Karpas-422 (cell line): ENCODE results near the gene LIFR. TPM values are rescaled to one million over a fixed set of nuclear protein-coding genes. Genes with fewer than 3 reads are reported as not detected.

Experiments used
- DNase-seq: peaks from one replicate; pipeline ENCODE4 v3.0.0-alpha.2; 2015
- H2AFZ ChIP-seq: fragments of 200-600 bp; sonication (generic); 2 replicates; pipeline ENCODE4 v1.6.1; 2014; ENCODE audit warnings: antibody characterized with exemption, low read length, mixed read lengths
- H3K27ac ChIP-seq: fragments of 200-600 bp; sonication (generic); 2 replicates; pipeline ENCODE4 v1.5.1; 2014; ENCODE audit warnings: mild to moderate bottlenecking, low read length, moderate library complexity
- H3K27me3 ChIP-seq: fragments of 200-600 bp; sonication (generic); 2 replicates; pipeline ENCODE4 v1.6.1; 2014; ENCODE audit warnings: low read length, mixed read lengths
- H3K36me3 ChIP-seq: fragments of 200-600 bp; sonication (generic); 2 replicates; pipeline ENCODE4 v1.6.1; 2014; ENCODE audit warnings: low read length, mixed read lengths; ENCODE audit not compliant: insufficient read depth
- H3K4me1 ChIP-seq: fragments of 200-600 bp; sonication (generic); 2 replicates; pipeline ENCODE4 v1.6.1; 2014; ENCODE audit warnings: mild to moderate bottlenecking, low read length, mixed read lengths
- H3K4me2 ChIP-seq: fragments of 200-600 bp; sonication (generic); 2 replicates; pipeline ENCODE4 v1.6.1; 2014; ENCODE audit warnings: low read length, low read depth, mild to moderate bottlenecking; ENCODE audit not compliant: poor library complexity, severe bottlenecking
- H3K4me3 ChIP-seq: fragments of 200-600 bp; sonication (generic); 2 replicates; pipeline ENCODE4 v1.5.1; 2014; ENCODE audit warnings: mild to moderate bottlenecking, antibody characterized with exemption, low read length, mixed read lengths
- H3K79me2 ChIP-seq: fragments of 200-600 bp; sonication (generic); 2 replicates; pipeline ENCODE4 v1.6.1; 2014; ENCODE audit warnings: mild to moderate bottlenecking, low read length, mixed read lengths
- H3K9ac ChIP-seq: fragments of 200-600 bp; sonication (generic); 2 replicates; pipeline ENCODE4 v1.6.0; 2014; ENCODE audit warnings: low read length
- H3K9me2 ChIP-seq: fragments of 200-600 bp; sonication (generic), shearing (Covaris generic); replicated peaks from 2 replicates; pipeline ENCODE4 v1.6.0; 2014; ENCODE audit warnings: mild to moderate bottlenecking, low read length, moderate library complexity; ENCODE audit not compliant: insufficient read depth
- H3K9me3 ChIP-seq: fragments of 300-700, 200-600 bp; sonication (generic); 2 replicates; pipeline ENCODE4 v1.6.1; 2014; ENCODE audit warnings: low read length, mixed read lengths
- H4K20me1 ChIP-seq: fragments of 200-600 bp; sonication (generic); 2 replicates; pipeline ENCODE4 v1.6.1; 2014; ENCODE audit warnings: mild to moderate bottlenecking, antibody characterized with exemption, low read length, low read depth; ENCODE audit not compliant: insufficient read depth
- total RNA-seq: library from RNA; depleted of rRNA; stranded (reverse); fragments of >200 nt; shearing (Covaris generic); gene quantifications from 2 replicates; pipeline ENCODE4 v1.2.3, GENCODE V29; 2014; ENCODE audit warnings: low replicate concordance

Gene LIFR
- total RNA-seq, 1 experiment from 2014 or later = not detected

- Histone ChIP-seq H3K9ac (no peak overlapping the region), H3K4me2 (no peak overlapping the region)
Observed at GRCh38 chr5:38515646-38516045, 40.8 kb downstream of the LIFR start.

GRCh38 chr5:38515092-38515491 is 41.4 kb downstream of the LIFR start:
- H3K9ac ChIP-seq = no peak overlapping the region
- no peaks in the 10 kb centered on the region for H3K9me2 ChIP-seq
- H3K4me2 ChIP-seq = no peak overlapping the region
- H3K27me3 ChIP-seq = no peaks in the 10 kb centered on the region
- no peaks in the 10 kb centered on the region for H3K36me3 ChIP-seq
- no peaks in the 10 kb centered on the region for H3K79me2 ChIP-seq
- H3K27ac ChIP-seq = no peak overlapping the region
- H4K20me1 ChIP-seq = no peaks in the 10 kb centered on the region
- H3K9me3 ChIP-seq = no peaks in the 10 kb centered on the region
- no peak for DNase-seq
- H2AFZ ChIP-seq = no peak overlapping the region
- H3K4me1 ChIP-seq = no peaks in the 10 kb centered on the region
- no peak overlapping the region for H3K4me3 ChIP-seq

More at GRCh38 chr5:38515646-38516045, 40.8 kb downstream of the LIFR start:
- no peak overlapping the region for H2AFZ ChIP-seq
- no peaks in the 10 kb centered on the region for H3K36me3 ChIP-seq
- no peaks in the 10 kb centered on the region for H3K79me2 ChIP-seq
- no peaks in the 10 kb centered on the region for H3K4me1 ChIP-seq
- no peaks in the 10 kb centered on the region for H4K20me1 ChIP-seq
- H3K27me3 ChIP-seq = no peaks in the 10 kb centered on the region
- DNase-seq = no peak
- no peak overlapping the region for H3K27ac ChIP-seq
- H3K4me3 ChIP-seq = no peak overlapping the region
- no peaks in the 10 kb centered on the region for H3K9me2 ChIP-seq
- no peaks in the 10 kb centered on the region for H3K9me3 ChIP-seq

- Histone ChIP-seq H3K27me3 (no peaks in the 10 kb centered on the region), H3K4me1 (peaks cover 3% of the 10 kb centered on the region; the same call in 1 of the 2 replicates), H4K20me1 (no peaks in the 10 kb centered on the region), H3K4me3 (no peak overlapping the region), H3K9me2 (no peaks in the 10 kb centered on the region), H3K4me2 (no peak overlapping the region), H3K27ac (no peak overlapping the region), H3K36me3 (no peaks in the 10 kb centered on the region), H2AFZ (no peak overlapping the region), H3K79me2 (no peaks in the 10 kb centered on the region), H3K9me3 (no peaks in the 10 kb centered on the region), H3K9ac (no peak overlapping the region)
- DNase-seq = no peak
Observed at GRCh38 chr5:38509185-38509584, 47.3 kb downstream of the LIFR start.

GRCh38 chr5:38506302-38506701 is 50.1 kb downstream of the LIFR start:
- Histone ChIP-seq H2AFZ (no peak overlapping the region), H3K36me3 (no peaks in the 10 kb centered on the region), H3K4me3 (no peak overlapping the region), H3K9ac (no peak overlapping the region), H3K4me1 (peaks cover 3% of the 10 kb centered on the region; the same call in 1 of the 2 replicates), H3K27me3 (no peaks in the 10 kb centered on the region), H3K27ac (no peak overlapping the region), H4K20me1 (no peaks in the 10 kb centered on the region), H3K79me2 (no peaks in the 10 kb centered on the region), H3K9me3 (no peaks in the 10 kb centered on the region), H3K9me2 (no peaks in the 10 kb centered on the region), H3K4me2 (no peak overlapping the region)
- no peak for DNase-seq

GRCh38 chr5:38500573-38501260 is 55.7 kb downstream of the LIFR start:
- Histone ChIP-seq H3K4me2 (no peak overlapping the region), H3K27ac (no peak overlapping the region), H3K36me3 (no peaks in the 10 kb centered on the region), H3K4me1 (no peaks in the 10 kb centered on the region), H3K9me3 (no peaks in the 10 kb centered on the region), H3K9me2 (no peaks in the 10 kb centered on the region), H3K9ac (no peak overlapping the region), H4K20me1 (no peaks in the 10 kb centered on the region), H3K79me2 (no peaks in the 10 kb centered on the region), H2AFZ (no peak overlapping the region), H3K4me3 (no peak overlapping the region), H3K27me3 (no peaks in the 10 kb centered on the region)
- no peak for DNase-seq

- Histone ChIP-seq H4K20me1 (no peaks in the 10 kb centered on the region), H3K4me1 (no peaks in the 10 kb centered on the region), H2AFZ (no peak overlapping the region), H3K4me2 (no peak overlapping the region), H3K27ac (no peak overlapping the region), H3K79me2 (no peaks in the 10 kb centered on the region), H3K9me2 (no peaks in the 10 kb centered on the region), H3K36me3 (no peaks in the 10 kb centered on the region), H3K4me3 (no peak overlapping the region), H3K9me3 (no peaks in the 10 kb centered on the region), H3K27me3 (no peaks in the 10 kb centered on the region), H3K9ac (no peak overlapping the region)
- DNase-seq = no peak
Observed at GRCh38 chr5:38497946-38498345, 58.5 kb downstream of the LIFR start.

GRCh38 chr5:38494763-38495162 is 61.7 kb downstream of the LIFR start:
- Histone ChIP-seq H3K9me2 (no peaks in the 10 kb centered on the region), H3K9ac (no peak overlapping the region), H3K27me3 (no peaks in the 10 kb centered on the region), H4K20me1 (no peaks in the 10 kb centered on the region), H3K27ac (no peak overlapping the region), H2AFZ (no peak overlapping the region), H3K79me2 (no peaks in the 10 kb centered on the region), H3K36me3 (no peaks in the 10 kb centered on the region), H3K4me2 (no peak overlapping the region), H3K4me3 (no peak overlapping the region), H3K9me3 (no peaks in the 10 kb centered on the region), H3K4me1 (no peaks in the 10 kb centered on the region)
- no peak for DNase-seq

- H3K4me2 ChIP-seq = no peak overlapping the region
- no peak for DNase-seq
- H3K27me3 ChIP-seq = no peaks in the 10 kb centered on the region
- H3K79me2 ChIP-seq = no peaks in the 10 kb centered on the region
- no peaks in the 10 kb centered on the region for H3K9me3 ChIP-seq
- H4K20me1 ChIP-seq = no peaks in the 10 kb centered on the region
- H3K36me3 ChIP-seq = no peaks in the 10 kb centered on the region
- H3K9ac ChIP-seq = no peak overlapping the region
- H3K9me2 ChIP-seq = no peaks in the 10 kb centered on the region
- H3K27ac ChIP-seq = no peak overlapping the region
- no peak overlapping the region for H3K4me3 ChIP-seq
- H2AFZ ChIP-seq = no peak overlapping the region
- no peaks in the 10 kb centered on the region for H3K4me1 ChIP-seq
Observed at GRCh38 chr5:38494175-38494574, 62.3 kb downstream of the LIFR start.
